SK-N-MC (cell line): ENCODE results near the gene DOCK9.

Source experiments
- EZH2 ChIP-seq: fragments of 200-600 bp; sonication (generic); IDR thresholded peaks from one replicate; pipeline ENCODE4 v1.6.1; 2017; ENCODE audit warnings: antibody characterized with exemption
- POLR2AphosphoS5 ChIP-seq: IDR thresholded peaks from 2 replicates; pipeline ENCODE4 v1.6.1; 2012; ENCODE audit warnings: mild to moderate bottlenecking, low read depth, low read length, borderline replicate concordance

DNA sequence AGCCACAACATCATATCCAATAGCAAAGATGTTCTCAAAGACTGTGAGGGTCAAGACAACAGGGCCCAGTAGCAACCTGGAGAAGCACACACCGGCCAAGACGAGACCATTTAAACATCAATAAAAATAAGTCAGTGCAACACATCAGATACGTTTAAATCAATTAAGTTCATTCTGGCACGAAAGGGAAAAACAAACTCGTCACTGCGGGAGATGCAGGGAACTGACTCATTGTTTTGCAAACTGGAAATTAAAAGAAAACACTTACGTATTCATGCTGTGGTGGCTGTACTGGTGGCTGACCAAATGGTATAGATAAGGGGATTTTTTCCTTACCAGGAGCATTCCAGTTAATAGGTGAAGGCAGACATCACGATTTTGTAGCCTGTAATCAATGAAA, 199.1 kb downstream of the DOCK9 start:
- no peak for TF ChIP-seq POLR2AphosphoS5
- TF ChIP-seq EZH2, result no peak
